GM18517 (cell line): ENCODE measurements around the gene NFASC.

Source experiments
- ATAC-seq: cut with Tn5 transposase; IDR thresholded peaks from one replicate; pipeline ENCODE4 v1.9.1; 2021; ENCODE audit warnings: mild to moderate bottlenecking, moderate library complexity; ENCODE audit not compliant: unreplicated experiment

The NFASC gene

DNA sequence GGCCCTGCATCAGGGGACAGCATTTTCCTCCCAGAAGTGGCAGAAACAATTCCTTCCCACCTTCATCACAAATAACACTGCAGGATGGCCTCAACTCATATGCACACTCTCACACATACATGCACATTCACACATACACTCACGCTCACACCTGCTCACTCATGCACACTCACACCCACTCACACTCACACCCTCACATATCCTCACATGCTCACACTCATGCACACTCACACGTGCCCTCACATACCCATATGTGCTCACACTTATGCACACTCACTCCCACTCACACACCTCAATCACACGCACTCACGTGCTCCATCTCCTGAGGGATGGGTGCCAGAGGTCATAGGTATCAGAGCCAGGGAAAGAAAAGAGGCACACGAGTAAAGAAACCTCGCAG, 77.1 kb downstream of the NFASC start:
- ATAC-seq, result no peak

DNA sequence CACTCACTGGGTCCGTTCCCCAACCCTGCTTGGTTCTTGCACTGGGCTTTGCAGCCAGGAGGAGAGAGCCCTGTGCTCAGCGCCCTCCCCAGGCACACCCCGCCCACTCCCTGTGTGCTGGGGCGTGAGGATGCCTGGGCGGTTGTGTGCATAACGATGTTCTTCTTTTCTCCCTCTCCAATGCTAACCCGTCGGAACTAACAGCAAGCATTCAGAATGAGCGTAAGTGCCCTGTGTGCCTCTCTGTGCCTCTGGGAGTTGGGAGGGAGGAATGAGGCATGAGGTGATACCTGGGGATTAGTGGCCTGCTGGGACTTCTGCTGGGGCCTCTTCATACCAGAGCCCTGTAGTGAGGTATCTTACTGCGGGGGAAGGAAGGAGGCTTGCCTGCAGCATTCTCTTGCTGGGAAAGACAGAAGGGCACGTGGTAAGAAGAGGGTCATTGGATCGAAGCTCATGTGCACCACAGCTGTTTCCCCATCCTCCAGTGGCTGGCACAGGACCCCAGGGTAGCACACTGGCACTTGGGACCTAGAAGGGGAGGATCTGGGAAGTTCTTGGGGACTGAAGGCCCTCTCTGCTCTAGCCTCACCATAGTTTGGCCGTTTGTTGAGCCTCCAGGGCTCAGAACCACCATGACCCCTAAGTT, 79.8 kb downstream of the NFASC start:
- no peak for ATAC-seq

DNA sequence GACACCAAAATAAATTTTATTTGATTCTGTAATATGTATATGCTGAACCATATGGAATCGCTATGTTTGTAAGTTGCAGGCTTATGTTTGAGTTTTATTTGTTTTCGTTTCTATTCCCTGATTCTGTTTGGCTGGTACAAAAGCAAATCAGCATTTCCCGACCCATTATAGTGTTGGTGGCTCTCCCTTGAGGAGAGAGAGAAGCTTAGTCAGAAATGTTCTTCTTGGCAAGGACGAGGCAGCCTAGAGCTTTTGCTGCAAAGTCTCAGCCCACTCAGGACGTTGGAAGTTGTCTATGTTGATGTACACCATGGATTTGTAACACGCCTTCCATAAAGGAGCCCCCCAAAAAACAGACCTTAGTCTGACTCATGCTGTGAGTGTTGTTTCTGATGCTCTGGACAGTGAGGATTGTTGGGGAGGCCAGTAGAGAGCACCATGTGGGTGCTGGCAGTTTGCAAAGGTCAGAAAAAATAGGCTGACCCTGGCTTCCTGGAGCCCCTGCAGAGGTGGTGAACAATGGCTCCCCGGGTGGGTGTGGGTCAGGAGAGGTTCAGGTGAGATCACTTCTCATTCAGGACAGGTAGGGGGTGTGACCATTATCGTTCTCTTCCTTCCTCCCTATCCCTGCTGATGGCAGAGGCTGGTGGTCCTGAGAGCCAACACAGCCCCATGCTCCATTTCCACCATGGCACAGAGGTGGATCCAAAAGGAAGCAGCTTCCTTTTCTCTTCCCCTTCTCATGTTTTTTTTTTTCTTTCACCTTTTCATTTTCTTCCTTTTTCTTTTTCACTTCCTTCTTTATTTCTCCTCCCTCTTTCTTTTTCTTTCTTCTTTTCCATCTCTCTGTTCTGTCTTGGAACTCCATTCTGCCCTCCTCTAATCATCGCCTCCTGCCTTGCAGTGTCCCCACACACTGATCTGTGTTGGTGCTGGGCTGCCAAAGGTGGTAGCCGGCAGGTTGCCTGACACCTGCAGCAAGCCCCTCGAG, 88.0 kb downstream of the NFASC start:
- no peak for ATAC-seq

DNA sequence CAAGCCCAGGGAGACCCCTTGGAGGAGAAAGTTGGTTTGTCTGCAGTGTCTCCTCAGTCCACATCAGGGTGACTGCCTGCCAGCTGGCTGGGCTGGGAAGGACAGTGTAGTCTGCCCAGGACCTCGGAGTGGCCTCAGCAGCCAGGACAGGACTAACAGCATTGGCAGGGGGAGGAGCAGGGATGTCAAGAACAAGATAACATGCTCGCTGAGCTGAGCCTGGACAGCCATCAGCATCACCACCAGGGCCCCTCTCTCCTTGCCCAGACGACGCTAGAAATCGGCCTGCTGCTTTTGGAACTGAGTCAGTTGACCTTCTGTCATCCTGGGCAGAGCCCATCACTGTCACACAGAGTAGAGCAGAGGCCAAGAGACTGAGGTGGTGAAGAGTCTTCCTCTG, 88.7 kb downstream of the NFASC start:
- no peak for ATAC-seq

DNA sequence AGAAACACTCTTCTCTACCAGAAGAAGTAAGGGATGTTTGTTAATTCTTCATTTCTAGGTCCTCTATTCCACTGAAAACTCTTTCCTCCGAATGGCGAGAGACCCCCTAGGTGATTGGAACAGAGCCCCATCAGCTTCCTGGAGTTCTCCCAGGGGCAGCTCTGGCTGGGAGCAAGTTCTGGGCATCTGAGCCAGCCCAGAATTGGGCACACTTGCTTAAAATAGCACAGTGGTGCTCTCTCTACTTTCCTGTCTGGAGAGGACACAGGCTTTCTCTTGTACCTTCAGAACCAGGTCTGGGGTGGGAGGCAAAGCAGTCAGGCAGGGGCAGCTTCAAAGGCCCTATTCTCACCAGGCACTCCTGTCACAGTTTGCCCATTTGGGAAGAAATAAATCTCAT, 89.2 kb downstream of the NFASC start:
- no peak for ATAC-seq

DNA sequence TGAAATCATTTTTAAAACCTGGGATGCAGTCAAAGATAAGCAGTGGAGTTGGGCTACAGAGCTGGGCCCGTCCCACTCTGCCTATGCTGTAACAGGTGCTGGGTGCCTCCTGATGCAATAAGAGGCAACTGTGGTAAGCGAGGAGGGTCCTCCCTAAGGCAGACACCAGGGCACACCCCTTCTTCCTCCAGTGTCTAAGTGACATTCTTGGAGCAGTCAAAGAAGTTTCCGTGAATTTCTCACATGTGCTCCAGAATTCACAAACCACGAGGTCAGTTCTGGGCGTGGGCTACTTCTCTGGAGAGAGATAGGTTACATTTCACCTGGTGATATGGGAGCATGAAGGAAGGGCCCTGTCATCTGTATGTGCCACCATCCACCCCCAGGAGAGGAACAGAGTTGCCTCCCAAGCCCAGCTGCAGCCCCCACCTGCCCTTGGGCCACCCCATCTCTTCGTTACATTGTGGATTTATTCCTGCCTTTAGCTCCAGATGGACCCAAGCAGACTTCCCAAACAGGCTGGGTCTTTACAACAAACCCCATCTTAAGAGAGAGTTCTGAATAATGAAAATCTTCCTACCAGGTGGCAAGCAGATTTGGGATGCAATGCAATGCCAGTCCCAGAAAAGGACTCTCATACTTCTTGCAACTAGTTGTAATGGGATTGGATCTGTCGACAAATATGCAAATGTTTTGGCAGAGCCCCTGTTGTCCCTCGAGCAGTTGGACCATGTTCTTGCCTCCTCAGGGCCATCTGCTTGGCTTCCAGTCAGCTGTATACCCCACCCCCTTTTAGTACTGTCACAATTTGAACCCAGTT, 89.9 kb downstream of the NFASC start:
- ATAC-seq, result no peak

DNA sequence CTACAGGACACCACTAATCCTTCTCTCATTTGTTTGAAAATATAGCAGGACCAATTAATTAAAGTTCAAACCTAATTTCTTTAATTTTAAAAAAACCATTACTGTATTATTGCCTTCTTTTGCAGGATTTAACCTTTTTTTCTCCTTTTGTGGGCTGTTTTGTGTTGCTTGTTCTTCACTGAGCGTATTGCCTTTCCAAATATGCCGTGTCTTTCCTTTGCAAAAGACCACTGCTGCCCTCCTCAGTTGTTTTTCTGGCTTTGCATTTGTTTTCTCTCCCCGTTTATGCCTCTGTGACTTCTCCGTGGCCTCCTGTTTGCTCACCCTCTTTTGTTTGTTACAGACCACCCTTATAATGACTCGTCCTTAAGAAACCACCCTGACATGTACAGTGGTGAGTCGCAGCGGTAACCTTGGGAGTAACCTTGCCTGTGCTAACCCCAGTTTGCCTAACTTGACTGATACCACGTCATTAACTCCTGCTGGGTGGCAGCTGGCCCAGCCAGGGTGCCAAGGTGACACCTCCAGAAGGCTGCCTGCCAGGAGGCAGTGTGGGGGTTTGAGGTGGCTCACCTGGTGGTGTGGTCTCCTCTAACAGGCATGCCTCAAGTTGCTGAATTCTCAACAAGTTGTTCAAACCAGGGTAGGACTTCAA, 91.2 kb downstream of the NFASC start:
- no peak for ATAC-seq

DNA sequence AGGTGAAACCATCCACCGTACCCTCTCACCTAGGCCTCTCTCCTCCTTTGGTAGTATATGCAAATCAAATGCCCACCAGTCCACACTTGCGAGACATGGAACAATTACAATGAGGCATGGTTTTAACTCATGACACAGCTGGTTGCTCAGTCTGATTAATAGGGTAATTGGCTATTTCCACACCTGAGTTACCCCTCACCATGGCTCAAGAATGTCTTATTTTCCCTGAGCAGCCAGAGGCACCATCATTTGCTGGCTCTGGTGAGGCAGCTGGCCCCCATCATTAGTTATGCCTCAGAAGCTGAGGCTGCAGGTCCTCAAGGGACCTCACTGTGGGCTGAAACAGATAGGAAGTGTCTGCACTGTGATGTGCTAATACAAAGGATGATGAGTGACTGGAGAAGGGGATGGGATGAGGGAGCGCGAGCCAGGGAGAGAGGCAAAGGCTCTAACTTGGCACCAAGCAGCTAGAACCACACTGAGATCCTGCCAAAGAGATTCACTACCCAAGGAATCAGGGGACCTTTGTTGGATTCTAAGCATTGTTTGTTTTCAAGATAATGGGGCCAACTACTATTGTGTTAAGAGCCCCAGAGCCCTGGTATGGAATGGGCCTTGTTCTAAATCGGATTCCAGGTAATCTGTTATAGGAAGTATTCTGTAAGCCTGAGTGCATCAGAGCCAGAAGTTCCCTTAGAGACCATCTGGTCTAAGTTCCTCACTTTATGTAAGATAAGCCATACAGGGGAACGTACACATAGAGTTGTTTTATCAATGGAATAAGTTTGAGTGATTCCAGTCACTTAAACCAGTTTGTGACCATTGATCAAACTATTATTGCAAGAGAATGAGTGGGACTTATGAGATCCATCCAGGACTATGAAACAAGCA, 92.3 kb downstream of the NFASC start:
- ATAC-seq, result no peak

DNA sequence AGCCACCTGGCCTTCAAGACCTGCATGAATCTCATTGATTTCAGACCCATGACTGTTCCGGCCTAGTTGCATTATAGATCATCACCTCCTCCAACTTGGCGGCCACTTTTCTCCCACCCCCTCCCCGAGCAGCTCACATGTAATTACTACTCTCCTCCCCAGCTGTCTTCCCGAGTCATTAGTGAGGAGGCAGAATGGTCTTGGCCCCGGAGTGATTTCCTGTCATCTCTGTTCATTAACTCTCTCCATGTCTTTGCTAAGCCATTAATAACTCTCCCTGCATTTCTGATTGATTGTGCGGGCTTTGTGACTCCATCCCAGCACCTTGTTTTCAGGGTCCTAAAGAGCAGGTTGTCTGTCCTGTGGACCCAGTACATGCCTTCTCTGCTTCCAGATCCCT, 96.8 kb downstream of the NFASC start:
- no peak for ATAC-seq

DNA sequence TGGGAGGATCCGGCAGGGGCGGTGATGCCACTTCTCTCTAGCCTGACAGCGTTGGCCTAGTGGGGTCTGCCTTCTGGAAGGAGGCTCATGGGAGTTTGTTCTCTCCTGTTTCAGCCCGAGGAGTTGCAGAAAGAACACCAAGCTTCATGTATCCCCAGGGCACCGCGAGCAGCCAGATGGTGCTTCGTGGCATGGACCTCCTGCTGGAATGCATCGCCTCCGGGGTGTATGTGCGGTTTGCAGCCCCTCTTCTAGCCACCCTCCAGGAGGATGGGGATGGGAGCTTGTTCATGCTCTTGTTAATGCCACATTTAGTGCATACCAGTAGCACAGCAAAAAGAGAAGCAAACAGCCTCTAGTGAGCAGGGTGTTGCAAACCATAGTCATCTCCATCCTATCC, 97.5 kb downstream of the NFASC start:
- ATAC-seq, result no peak

DNA sequence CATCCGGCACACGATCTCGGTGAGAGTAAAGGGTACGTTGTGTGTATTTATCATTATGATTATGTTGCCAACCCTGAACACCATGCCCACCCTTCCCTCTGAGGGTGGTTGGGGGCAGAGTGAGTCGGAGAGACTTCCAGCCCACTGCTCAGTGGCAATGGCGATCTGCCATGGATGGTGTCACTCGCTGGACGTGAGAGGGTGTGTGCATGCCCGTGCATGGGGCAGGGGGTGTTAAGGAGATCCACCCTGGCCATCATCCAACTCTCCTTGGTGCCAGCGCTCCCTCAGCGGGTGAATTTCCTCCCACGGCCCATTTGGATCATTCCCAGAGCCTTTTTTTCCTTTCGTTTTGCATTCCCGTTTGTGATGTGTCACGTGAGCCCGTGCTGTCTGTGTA, 98.3 kb downstream of the NFASC start:
- no peak for ATAC-seq

DNA sequence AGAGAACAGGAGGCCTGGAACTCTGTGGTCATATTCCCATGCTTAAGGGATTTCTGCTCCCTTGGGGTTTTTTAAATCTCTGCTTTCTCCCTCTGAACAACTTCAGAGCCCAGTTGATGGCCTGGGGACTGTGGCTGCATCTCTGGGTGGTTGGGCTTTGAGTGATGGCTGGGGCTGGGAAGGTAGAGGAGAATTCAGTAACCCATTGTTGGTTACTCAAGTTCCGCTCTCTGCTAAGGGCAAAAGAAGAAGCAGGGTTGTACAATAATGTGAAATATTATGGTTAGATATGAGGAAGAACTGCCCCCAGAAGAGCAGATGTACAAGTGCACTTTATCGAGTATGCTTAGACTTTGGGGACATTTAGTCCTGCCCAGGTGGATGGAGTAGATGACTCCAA, 100.3 kb downstream of the NFASC start:
- no peak for ATAC-seq

DNA sequence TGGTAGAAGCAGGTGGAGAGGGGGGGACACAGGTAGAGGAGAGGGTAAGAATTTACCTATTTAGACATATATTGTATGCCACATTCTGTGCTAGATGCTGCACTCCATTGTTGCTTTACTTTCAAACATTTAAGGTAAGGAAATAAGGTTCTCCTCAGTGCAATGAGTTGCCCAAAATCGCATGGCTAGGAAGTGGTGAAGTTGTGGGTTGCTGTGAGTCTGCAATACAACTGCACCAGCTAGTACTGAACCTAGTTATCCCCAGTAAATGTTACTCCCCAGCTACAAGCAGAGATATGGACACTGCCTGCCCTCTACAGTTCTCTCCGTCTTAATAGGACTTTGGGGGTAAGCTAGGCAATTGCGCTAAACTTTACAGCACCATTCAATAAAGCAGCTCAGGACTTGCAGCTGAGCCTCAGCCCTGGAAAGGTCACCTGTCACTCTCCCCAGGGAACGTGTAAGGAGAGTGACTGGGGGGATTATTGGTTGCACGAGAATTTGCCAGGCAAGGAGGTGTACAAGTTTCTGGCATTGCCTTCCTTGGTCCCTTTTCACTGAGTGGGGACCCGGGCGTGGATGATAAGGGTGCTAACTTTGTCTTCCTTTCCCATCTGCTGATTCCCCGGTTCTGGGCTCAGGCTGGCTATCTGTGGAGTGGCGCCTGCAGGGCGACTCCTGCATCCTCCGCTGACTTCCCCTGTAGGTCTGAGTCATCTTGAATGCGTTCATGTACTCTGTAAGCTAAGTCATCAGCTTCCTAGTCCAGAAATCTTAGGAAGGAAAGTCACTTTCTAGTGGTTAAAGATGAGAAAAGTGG, 101.1 kb downstream of the NFASC start:
- ATAC-seq, result no peak

DNA sequence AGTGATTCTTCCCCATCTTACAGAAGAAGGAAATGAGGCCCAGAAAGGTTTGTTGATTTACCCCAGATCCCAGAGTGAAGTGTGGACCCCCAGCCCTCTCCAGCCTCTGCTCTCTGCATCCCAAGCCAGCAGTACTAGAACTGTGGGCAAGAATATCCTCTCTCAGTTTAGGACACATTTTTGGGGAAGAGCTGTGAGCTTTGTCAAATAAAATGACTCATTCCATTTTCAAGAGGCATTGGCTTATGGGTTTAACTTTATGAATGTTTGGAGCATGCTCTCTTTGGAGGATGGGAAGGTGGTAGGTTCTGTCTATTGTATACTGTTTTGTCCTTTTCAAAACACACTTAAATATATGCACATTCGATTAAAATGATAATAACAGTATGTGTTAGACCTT, 101.8 kb downstream of the NFASC start:
- ATAC-seq, result no peak

DNA sequence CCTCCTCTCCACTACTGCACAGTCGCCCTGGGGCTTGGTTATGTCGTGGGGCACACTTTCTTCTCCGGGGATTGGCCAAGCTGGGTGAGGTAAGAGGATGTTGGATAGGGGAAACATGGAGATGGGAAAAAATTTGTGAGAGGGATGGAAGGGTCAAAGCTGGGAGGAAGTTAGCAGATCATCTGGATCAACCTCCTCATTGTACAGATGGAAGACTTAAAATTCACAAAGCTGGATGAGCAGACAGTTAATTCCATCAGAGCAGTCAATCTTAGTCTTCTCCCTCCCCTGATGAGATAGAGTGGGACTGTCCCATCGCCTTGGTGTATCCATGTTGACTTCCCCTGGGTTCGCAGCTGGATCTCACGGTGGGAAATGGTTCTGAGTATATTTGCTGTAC, 102.8 kb downstream of the NFASC start:
- no peak for ATAC-seq

DNA sequence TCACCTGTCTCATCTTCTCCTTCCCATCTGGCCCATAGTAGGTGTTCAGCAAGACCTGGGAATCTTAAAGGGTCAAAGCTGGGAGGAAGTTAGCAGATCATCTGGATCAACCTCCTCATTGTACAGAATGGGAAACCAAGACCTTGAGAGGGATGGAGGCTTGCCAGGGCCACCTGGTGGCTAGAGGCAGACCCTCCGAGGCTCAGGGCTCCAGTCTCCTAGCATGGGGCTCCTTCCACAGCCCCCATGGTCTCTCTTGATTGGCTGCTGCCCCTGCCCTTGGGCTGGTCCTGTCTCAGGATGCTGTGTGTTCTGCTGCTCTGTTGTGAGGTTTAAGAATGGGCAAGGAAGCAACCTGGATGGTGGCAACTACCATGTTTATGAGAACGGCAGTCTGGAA, 103.7 kb downstream of the NFASC start:
- ATAC-seq, result no peak

DNA sequence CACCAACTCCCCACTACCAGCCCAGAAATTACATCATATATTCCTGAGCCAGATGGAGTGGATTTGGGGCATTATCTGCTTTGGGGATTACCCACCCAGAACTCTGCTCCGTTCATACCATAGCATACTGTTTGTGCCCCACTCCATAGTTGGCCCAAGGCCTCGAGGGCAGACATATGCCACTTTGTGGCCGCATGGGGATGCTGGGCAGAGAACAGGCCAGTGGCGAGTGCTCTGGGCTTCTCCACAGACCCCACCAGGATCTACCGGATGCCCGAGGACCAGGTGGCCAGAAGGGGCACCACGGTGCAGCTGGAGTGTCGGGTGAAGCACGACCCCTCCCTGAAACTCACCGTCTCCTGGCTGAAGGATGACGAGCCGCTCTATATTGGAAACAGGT, 104.4 kb downstream of the NFASC start:
- no peak for ATAC-seq

DNA sequence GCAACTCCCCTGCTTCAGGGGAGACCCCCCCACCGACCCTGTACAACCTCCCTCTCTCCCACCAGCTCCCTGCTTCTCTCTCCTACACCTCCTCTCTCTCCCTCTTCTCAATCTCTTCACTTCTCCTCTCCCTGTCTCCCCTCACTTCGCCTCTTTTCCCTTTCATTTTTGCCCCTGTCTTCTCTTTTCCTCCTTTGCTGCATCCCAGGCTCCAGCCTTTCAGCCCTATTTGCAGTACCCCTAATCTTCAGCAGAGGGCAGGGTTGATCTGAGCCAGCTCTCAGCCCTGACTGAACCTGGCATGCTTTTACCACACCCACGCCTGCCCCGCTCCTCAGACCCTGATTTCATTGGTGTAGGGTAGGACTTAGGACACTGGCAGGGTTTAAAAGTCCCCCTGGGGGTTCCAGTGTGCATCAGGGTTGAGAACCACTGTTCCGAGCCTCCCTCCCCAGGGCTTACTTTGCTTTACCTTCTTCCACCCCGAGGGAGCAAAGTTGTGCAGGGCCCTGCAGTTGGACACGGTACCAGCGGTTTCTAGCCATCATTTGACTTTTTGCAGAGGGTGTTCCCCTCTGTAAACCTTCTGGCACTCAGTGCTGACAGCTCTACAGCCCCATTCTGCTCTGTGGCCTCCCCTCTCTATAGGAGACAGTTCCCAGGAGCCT, 105.0 kb downstream of the NFASC start:
- no peak for ATAC-seq

DNA sequence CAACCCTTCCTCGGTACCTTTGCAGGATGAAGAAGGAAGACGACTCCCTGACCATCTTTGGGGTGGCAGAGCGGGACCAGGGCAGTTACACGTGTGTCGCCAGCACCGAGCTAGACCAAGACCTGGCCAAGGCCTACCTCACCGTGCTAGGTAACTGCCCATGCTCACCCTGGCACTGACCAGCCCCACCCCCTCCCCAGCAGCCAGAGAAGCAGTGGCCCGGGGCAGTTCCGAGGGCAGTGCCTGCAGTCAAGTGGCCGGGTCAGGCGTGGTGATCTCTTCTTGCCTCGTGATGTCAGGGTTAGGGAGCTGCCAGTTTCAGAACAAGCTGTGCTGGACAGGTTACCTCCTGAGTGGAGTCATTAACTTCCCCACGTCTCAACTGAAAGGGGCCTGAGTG, 106.0 kb downstream of the NFASC start:
- no peak for ATAC-seq
